Neural cell (in vitro differentiated cells): ENCODE results near the gene GSTM1.

Experiments
- EZH2 ChIP-seq: fragments of 200-600, 300-800 bp; shearing (Covaris generic), sonication (generic); IDR thresholded peaks from 2 replicates; pipeline ENCODE4 v1.6.1; 2014; ENCODE audit warnings: antibody characterized with exemption, low read length, borderline replicate concordance, mild to moderate bottlenecking; ENCODE audit not compliant: insufficient read depth, poor library complexity, severe bottlenecking
- POLR2AphosphoS5 ChIP-seq: IDR thresholded peaks from 2 replicates; pipeline ENCODE4 v1.6.1; 2012
- RAD21 ChIP-seq: fragments of 450-650 bp; conservative IDR thresholded peaks from 2 replicates; pipeline ENCODE4 v1.6.1; 2014; ENCODE audit warnings: antibody characterized with exemption, mild to moderate bottlenecking, moderate library complexity
- TAF1 ChIP-seq: IDR thresholded peaks from 2 replicates; pipeline ENCODE4 v1.6.1; 2012; ENCODE audit warnings: low read depth
- TF ChIP-seq, protein P1 (sequence below): fragments of 450-650 bp; IDR thresholded peaks from 2 replicates; pipeline ENCODE4 v1.5.1; 2014; ENCODE audit warnings: antibody characterized with exemption, mild to moderate bottlenecking, moderate library complexity; ENCODE audit not compliant: poor library complexity, severe bottlenecking

DNA sequence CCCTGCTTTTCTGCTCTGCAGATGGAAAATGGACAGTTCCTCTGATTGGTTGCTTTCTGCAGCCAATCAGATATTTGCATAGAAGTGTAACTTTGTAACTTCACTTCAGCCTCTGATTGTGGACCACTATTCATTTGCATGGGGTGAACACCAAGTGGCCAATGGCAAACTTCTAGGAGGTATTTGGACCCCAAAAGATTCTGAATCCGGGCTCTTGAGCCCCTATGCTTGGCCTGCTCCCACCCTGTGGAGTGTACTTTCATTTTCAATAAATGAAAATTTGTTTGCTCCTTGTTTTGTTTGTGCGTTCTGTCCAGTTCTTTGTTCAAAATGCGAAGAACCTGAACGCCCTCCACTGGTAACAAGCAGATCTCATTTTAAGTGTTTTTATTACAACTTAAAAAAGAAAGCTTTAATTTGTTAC is 38.1 kb upstream of the GSTM1 start:
- TF ChIP-seq TAF1 = no peak
- TF ChIP-seq, protein P1, sequence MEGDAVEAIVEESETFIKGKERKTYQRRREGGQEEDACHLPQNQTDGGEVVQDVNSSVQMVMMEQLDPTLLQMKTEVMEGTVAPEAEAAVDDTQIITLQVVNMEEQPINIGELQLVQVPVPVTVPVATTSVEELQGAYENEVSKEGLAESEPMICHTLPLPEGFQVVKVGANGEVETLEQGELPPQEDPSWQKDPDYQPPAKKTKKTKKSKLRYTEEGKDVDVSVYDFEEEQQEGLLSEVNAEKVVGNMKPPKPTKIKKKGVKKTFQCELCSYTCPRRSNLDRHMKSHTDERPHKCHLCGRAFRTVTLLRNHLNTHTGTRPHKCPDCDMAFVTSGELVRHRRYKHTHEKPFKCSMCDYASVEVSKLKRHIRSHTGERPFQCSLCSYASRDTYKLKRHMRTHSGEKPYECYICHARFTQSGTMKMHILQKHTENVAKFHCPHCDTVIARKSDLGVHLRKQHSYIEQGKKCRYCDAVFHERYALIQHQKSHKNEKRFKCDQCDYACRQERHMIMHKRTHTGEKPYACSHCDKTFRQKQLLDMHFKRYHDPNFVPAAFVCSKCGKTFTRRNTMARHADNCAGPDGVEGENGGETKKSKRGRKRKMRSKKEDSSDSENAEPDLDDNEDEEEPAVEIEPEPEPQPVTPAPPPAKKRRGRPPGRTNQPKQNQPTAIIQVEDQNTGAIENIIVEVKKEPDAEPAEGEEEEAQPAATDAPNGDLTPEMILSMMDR = peak; percentile 29
- no peak for TF ChIP-seq POLR2AphosphoS5
- no peak for TF ChIP-seq EZH2
- TF ChIP-seq RAD21 = no peak
